ENCODE results near the gene DCST2.

GRCh38 chr1:154983776-154984466, 49.7 kb downstream of the DCST2 start:
- TF ChIP-seq JUN (IDR thresholded peaks at IDR 0.05; ENCODE audit: borderline replicate concordance, insufficient read depth, insufficient read length, low read depth) (no peak), POLR2A (IDR thresholded peaks at IDR 0.05; ENCODE audit: low read depth, low read length) (no peak), CTCF (IDR thresholded peaks at IDR 0.05; ENCODE audit: extremely low read depth in 1 of 2, insufficient read depth in 1 of 2, low read depth in 1 of 2, low read length in 2 of 2) (no peak), POLR2AphosphoS5 (IDR thresholded peaks at IDR 0.05; ENCODE audit: insufficient read depth, low read depth, low read length) (no peak), FOS (IDR thresholded peaks at IDR 0.05; ENCODE audit: borderline replicate concordance, insufficient read depth, low read length) (no peak)

Data from endothelial cell of umbilical vein (primary cell).